Skeletal muscle satellite cell (primary cell): ENCODE measurements around the gene EPOP.

ENCODE experiments used
- H3K27me3 ChIP-seq: 2 replicates; pipeline ENCODE4 v1.7.0; 2013; ENCODE audit warnings: low read length; ENCODE audit not compliant: control insufficient read depth, insufficient read depth
- H3K36me3 ChIP-seq: 2 replicates; pipeline ENCODE4 v1.7.0; 2013; ENCODE audit warnings: mild to moderate bottlenecking, control low read depth, low read length; ENCODE audit not compliant: insufficient read depth
- H3K4me1 ChIP-seq: 2 replicates; pipeline ENCODE4 v1.7.0; 2013; ENCODE audit warnings: low read length; ENCODE audit not compliant: control insufficient read depth, insufficient read depth
- H3K4me2 ChIP-seq: 2 replicates; pipeline ENCODE4 v1.7.0; 2013; ENCODE audit warnings: mild to moderate bottlenecking, low read length
- H3K4me3 ChIP-seq: 2 replicates; pipeline ENCODE4 v1.7.0; 2013; ENCODE audit warnings: low read length
- H3K9ac ChIP-seq: 2 replicates; pipeline ENCODE4 v1.7.0; 2013; ENCODE audit warnings: mild to moderate bottlenecking, low read depth, low read length, moderate library complexity
- H3K9me3 ChIP-seq: replicated peaks from 2 replicates; pipeline ENCODE4 v1.7.0; 2013; ENCODE audit warnings: mild to moderate bottlenecking, control low read depth, low read length

The EPOP gene

DNA sequence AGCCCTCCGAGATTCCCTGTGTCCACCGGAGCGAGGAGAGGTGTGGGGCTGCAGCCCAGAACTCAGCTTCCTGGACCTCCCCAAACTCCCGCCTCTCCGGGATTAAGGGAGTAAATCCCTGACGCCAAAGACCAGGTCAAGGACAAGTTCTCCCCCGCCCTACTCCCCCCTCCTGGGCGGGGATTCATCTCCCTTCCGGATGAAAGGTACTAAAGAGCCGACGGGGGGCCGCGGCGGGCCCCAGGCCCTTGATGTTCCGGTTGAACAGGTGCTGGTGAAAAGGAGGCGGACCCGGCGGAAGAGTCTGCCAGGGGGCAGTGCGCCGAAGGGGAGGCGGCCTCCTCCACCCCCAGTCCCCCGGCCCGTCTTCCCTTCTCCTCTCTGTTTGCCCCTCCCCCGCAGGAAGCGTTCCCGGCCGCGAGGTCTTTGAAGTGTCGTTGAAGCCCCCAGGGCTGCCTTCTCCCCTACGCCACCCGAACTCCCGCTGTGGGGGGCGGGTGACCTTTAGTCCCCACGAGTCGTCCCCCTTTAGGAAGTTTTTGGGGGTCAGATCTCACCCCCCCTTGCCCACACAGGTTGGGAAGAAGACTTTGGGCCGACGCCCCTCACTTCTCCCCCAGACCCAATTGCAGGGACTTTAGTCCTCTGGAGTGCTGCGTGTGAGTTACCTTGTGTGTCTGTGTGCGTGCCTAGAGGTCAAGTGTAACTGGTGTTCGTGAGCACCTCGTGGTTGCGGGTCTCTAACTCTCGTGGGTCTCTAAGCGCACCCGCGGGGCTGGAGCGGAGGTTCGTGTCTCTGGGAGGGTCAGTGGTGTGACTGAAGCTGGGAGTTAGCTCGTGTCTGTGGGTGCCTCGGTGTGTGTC lies 29.2 kb upstream of the EPOP start:
- peaks cover 2% of the 10 kb centered on the region for H3K36me3 ChIP-seq
- H3K9ac ChIP-seq = peak overlapping the region; percentile 86
- H3K27me3 ChIP-seq = no peaks in the 10 kb centered on the region
- H3K9me3 ChIP-seq = no peaks in the 10 kb centered on the region
- H3K4me1 ChIP-seq = peaks cover 39% of the 10 kb centered on the region
- peak overlapping the region; percentile 84 for H3K4me2 ChIP-seq
- peak overlapping the region; percentile 74 for H3K4me3 ChIP-seq

DNA sequence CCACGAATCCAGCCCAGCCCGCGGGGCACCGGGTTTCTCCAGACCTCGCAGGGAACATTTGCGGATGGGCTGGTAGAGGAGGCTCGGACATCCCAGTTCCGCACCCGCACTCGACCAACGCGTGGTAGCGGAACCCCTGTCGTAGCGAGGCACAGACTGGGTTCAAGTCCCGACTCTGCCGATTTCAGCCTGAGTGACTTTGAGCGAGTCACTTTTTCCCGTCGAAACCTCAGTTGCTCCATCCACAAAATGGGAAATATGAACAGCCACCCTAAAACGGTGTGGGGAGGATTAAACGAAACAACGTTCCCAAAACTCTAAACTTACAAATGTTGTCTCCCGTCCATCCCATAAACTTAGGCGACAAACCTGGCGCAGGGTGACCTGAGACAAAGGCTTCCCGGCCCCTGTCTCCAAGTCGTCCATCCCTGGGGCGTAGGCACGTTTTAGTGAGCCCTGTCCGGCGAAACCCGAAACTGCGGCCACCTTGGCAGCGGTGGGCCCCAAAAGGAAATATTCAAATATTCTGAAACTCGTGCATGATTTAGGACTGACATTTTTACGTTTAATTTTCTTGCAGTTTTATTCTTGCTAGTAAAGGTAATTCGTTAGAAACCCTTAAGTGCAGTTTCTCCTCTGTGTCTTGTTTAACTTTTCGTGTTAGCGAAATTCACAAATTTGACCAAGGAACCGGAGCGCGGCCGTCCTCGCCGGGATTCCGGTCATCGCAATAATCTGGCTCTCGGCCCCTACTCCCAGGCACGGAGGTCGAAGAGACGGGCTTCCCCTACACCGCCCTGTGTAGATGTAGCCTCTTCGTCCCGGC lies 28.4 kb upstream of the EPOP start:
- Histone ChIP-seq H3K4me1 (peaks cover 39% of the 10 kb centered on the region), H3K4me3 (peak overlapping the region; percentile 74), H3K36me3 (no peaks in the 10 kb centered on the region), H3K27me3 (no peaks in the 10 kb centered on the region), H3K9me3 (no peaks in the 10 kb centered on the region), H3K9ac (peak overlapping the region; percentile 74), H3K4me2 (peak overlapping the region; percentile 84)

DNA sequence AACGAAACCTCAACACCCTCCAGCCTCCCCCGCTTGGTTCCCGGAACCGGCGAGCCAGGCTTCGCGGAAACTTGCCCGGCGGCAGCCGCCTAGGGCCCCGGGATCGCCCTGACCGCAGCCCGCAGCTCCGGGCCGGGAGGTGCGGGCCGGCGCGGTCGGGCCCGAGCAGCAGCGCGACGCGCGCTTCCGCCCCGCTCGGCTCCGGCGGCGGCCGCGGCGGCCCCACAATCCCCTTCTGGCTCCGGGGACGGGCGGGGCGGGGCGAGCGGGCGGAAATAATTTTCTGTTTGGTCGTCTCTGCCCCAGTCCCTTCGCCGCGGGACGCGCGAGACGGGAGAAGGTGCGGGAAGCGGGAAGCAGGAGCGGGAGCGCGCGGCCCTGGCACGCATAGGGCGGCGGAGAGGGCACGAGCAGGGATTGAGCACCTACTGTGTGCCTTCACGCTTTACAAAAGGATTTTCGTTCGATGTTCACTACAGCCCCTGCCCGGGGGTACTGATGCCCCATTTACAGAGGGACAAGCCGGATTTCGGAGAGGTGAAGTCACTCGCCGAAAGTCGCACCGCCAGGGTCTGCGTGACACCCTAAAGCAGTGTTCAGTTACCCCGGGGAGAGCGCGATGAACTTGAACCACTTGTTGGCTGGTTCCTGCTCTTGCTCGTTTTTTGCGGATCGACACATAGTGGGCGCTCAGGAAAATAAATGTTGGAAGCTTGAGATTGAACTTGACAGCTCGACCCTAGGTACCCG lies 27.6 kb upstream of the EPOP start:
- Histone ChIP-seq H3K4me1 (peaks cover 39% of the 10 kb centered on the region), H3K4me2 (peak overlapping the region; percentile 84), H3K9me3 (no peaks in the 10 kb centered on the region), H3K9ac (peak overlapping the region; percentile 74), H3K4me3 (peak overlapping the region; percentile 74), H3K36me3 (no peaks in the 10 kb centered on the region), H3K27me3 (no peaks in the 10 kb centered on the region)

DNA sequence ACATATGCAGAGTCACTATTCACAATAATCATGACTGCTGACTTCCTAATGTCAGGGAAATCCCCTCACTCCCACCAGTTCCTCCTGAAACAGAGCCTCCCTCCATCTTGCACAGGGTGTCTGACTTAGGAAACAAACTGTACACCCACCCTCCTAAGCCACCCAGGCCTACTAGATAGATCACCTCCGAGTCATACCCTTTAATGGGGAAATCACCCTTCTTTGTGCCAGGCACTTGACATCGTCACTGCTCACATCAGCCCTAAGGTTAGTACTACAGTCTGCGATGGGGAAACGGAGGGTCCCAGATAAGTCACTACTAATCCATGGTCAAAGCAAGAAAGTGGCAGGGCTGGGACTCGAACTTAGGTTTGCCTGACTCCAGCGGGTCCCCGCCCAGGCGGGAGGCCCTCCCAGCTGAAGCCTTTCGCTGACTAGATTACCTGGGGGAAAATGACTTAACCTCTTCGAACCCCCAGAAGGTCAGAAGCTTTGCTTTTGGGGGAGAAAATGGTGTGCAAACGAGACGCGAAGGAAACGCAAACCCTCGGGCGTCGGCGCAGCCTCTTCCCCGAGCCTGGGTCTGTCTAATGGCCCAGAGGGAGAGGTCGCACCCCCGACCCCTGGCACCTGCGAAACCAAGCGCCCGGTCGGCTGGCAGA lies 26.9 kb upstream of the EPOP start:
- Histone ChIP-seq H3K36me3 (no peaks in the 10 kb centered on the region), H3K4me3 (peak overlapping the region; percentile 74), H3K4me1 (peaks cover 35% of the 10 kb centered on the region), H3K27me3 (no peaks in the 10 kb centered on the region), H3K4me2 (peak overlapping the region; percentile 84), H3K9me3 (no peaks in the 10 kb centered on the region), H3K9ac (peak overlapping the region; percentile 74)

DNA sequence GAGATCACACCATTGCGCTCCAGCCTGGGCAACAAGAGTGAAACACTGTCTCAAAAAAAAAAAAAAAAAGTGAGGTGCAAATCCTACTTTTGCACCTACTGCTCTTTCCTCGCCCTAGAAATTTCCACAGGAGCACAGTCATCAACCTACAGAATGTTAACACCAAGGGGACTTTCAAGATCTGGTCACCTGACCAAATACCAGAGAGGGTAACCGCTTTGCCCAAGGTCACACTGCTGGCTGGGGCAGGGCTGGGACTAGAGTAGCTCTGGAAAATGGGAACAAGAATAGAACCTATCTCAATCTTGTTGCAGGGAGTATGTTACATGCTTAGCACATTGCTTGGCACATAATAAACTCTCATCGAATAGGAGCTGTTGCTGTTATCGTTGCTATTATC lies 24.0 kb upstream of the EPOP start:
- Histone ChIP-seq H3K27me3 (no peaks in the 10 kb centered on the region), H3K36me3 (no peaks in the 10 kb centered on the region), H3K4me1 (peaks cover 22% of the 10 kb centered on the region), H3K4me3 (no peak overlapping the region), H3K9ac (no peak overlapping the region), H3K4me2 (no peak overlapping the region), H3K9me3 (no peaks in the 10 kb centered on the region)

DNA sequence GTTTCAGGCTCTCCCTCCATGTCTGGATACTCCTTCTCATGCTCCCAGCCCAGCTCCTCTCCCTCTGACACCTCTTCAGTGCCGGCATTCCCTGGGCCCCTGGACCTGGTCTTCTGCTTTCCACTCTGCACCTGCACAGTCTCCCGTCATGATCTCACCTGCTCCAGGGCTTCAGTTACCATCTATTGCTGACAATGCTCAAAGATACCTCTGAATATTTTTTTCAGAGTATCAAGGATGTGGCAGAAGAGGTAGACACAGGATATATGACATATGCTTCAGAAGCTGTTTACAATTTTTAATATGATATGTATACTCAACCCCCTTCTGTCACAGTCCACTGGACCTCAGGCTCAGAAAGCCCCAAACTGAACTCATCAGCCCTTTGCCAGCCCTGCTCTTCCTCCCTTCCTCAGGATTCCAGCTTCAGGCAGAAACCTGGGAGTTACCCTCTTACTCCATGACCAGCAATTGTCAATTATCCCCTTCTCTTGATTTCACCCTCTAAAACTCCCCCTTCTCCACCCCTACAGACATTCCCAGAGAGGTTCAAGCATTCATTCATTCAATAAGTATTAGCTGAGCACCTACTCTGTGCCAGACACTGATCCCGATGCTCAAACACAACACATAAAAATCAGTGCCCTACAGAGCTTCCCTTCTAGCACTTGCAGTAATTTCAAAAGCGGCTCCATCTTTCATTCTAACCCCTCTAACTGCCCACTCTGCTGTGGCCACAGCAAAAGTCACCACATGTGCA lies 22.5 kb upstream of the EPOP start:
- Histone ChIP-seq H3K4me3 (no peak overlapping the region), H3K9ac (no peak overlapping the region), H3K27me3 (no peaks in the 10 kb centered on the region), H3K4me1 (peaks cover 13% of the 10 kb centered on the region), H3K9me3 (no peaks in the 10 kb centered on the region), H3K4me2 (no peak overlapping the region), H3K36me3 (no peaks in the 10 kb centered on the region)

DNA sequence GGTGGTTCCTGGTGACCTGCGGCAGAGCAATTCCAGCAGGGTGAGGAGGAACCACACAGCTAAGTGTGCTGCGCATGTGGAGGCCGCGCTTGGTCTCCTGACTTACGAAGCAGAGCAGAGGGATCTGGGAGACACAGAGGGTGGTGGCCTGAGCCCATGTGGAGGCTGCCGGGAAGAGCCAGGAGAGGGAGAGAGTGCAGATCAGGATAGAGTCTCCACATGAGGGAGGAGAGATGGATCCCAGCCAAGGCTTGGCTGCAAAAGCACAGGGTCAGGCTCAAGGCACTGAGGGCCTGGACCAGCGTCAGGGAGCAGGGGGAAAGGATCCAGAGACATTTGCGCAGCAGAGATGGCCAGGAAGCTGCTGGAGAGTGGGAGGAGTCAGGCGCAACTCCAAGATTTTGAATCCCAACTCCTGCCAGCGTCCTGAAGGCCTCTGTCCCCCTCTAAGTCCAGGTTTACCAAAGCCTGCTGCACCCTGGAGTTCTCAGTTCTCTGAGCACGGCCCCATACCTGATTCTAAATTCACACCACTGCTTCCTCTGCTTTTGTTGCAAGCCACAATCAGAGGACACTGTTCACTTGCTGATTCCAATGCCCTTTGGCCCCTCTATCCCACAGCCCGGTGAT lies 19.1 kb upstream of the EPOP start:
- no peaks in the 10 kb centered on the region for H3K9me3 ChIP-seq
- H3K4me2 ChIP-seq = no peak overlapping the region
- no peaks in the 10 kb centered on the region for H3K36me3 ChIP-seq
- no peak overlapping the region for H3K4me3 ChIP-seq
- no peak overlapping the region for H3K9ac ChIP-seq
- peaks cover 7% of the 10 kb centered on the region for H3K4me1 ChIP-seq
- peaks cover 4% of the 10 kb centered on the region for H3K27me3 ChIP-seq

DNA sequence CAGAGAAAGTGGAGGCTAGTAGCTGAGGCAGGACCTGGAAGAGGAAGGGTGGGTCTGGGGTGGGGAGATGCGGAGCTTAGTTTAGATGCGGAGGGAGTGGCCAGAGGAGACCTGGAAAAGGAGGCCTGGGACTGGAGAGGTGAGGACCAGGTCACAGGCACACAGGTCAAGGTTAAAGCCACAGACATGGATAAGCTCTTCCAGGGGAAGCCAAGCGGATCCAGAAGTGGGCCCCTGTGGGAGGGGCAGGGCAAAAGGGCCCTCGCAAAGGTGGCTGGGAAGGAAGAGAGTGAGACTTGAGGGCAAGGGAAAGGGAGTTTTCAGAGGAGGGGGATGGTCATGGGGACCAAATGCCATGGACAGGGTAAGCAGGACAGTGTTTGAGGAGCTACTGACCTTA lies 16.4 kb upstream of the EPOP start:
- H3K36me3 ChIP-seq = no peaks in the 10 kb centered on the region
- H3K27me3 ChIP-seq = peaks cover 4% of the 10 kb centered on the region
- H3K9me3 ChIP-seq = no peaks in the 10 kb centered on the region

DNA sequence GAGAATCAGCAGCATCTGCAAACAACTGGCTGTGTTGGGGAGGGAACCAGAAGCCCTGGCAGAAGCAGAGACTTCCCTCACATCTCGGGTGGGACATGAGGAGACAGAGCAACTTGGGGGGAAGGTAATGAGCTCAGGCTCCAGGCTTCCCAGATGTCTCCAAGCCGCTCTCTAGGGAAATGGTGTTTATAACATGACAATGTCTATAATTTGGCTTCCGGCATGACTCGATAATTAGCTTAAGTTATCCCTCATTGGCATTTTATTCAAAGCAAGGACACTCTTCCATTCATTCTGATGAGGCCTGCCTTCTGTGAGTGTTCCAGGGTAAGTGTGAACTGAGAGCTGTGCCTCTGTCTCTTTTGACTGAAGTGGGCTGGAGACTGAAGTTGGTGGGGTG lies 15.6 kb upstream of the EPOP start:
- H3K36me3 ChIP-seq = no peaks in the 10 kb centered on the region
- H3K4me1 ChIP-seq = peaks cover 7% of the 10 kb centered on the region
- no peak overlapping the region for H3K9ac ChIP-seq
- H3K9me3 ChIP-seq = no peaks in the 10 kb centered on the region
- H3K27me3 ChIP-seq = peaks cover 4% of the 10 kb centered on the region
- H3K4me2 ChIP-seq = no peak overlapping the region
- H3K4me3 ChIP-seq = no peak overlapping the region

More for the DNA sequence above, 16.4 kb upstream of the EPOP start:
- Histone ChIP-seq H3K9ac (no peak overlapping the region), H3K4me3 (no peak overlapping the region), H3K4me1 (peaks cover 7% of the 10 kb centered on the region), H3K4me2 (no peak overlapping the region)

DNA sequence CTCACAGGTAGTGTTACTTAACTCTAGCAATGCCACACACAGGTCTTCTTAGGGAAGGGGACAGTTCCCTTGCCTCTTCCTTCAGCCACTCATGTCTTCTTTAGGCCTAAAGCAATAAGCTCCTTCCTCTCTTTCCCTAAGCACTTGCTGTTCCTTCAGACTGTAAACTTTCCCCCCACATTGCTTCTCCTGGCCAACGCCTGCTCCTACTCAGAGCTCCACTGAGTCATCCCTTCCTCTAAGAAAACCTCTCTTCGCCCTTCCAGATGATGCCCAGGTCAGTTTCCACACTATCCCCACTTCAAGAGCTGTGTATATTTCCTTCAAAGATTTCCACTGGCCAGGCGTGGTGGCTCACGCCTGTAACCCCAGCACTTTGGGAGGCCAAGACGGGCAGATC lies 12.5 kb upstream of the EPOP start:
- no peak overlapping the region for H3K4me3 ChIP-seq
- H3K4me2 ChIP-seq = no peak overlapping the region
- H3K27me3 ChIP-seq = peaks cover 4% of the 10 kb centered on the region
- no peaks in the 10 kb centered on the region for H3K9me3 ChIP-seq
- H3K9ac ChIP-seq = no peak overlapping the region
- H3K4me1 ChIP-seq = no peaks in the 10 kb centered on the region
- no peaks in the 10 kb centered on the region for H3K36me3 ChIP-seq
